ENCODE results near the gene ACSM5.
"Not testable (repeated sequence)": the region's sequence is repeated elsewhere in the genome, so short reads cannot be mapped to it uniquely, and the experiment has no call there.

The ACSM5 gene

DNA sequence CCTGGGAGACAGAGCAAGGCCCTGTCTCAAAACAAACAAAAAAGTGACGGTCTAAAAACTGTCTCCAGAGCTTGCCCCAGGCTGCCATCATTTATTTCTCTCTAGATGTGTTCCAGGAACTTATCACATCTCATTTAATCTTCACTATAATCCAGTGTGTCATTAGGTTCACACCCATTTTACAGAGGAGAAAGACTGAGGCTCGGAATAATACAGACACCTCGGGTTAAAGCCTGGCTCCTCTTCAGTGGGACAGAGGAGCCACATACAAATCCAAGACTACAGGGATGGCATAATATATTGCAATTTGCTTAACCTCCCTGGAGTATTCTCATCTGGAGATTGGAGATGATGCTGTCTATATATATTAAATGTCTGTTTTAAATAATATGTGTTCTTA is 10.7 kb upstream of the ACSM5 start:
- no peak for DNase-seq (ENCODE audit: low read depth in 4 of 4, low spot score in 1 of 4)

DNA sequence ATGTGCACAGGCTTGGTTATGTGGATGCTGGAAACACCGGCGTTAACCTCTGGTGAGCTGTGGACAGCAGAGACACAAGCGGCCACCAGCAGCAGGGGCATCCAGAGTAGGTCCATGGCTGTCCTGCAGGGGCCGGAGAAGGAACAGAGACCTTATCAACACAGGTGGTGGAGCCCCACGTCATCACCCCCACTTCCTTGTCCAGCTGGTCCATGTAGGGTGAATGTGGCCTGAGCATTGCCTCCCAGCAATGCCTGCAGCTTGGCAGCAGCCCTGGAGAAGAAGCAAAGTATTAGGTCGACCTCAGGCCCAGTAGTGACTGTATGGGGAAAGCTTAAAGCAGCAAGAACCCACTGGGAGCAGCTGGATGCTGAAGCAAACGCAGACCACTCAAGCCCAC is 10.1 kb upstream of the ACSM5 start:
- DNase-seq (ENCODE audit: low read depth in 4 of 4, low spot score in 1 of 4): no peak

DNA sequence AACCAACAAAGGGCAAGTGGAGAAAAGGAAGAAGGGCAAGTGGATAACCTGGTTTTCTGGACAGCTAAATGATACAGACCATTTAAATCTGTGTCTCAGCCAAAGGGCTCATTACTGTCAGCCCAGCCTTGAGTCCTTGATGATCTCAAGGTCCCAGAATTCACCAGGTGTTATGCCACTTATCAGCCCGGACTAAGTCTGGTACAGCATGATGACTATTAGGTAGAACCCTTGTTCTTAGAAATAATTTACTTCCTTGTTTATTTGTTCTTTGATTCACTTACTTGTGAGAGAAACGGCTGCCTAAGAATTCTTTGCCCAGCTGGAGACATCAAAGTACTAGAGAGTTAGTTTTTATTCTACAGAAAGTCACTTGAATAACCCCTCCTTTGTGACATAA is 8.3 kb upstream of the ACSM5 start:
- no peak for DNase-seq (ENCODE audit: low read depth in 4 of 4, low spot score in 1 of 4)

DNA sequence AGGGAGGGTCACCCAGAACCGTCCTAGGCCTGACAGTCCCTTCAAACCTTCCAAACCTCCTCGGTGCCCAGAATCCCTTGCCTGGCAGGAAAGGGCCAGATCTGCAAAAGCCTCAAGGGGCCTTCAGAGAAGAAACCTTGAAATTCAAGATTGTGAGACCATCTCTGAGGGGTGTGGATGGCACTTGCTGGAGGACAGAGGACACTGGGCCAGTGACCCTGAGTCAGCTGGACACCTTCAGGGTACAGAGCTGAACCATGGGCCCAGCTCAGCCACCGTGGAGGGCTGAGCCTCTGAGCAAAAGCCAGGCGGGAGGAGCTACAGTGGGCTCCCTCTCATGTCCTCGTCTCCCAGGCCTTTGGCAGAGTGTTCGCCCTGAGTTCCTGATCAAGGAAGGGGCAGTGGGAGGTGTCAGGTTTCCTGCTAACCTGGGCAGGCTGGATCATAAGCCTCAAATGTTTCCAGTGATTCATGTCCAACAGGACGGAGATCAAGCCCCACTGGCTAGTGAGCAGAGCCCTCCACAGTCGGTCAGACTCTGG is 7.8 kb upstream of the ACSM5 start:
- DNase-seq (ENCODE audit: low read depth in 4 of 4, low spot score in 1 of 4): no peak

DNA sequence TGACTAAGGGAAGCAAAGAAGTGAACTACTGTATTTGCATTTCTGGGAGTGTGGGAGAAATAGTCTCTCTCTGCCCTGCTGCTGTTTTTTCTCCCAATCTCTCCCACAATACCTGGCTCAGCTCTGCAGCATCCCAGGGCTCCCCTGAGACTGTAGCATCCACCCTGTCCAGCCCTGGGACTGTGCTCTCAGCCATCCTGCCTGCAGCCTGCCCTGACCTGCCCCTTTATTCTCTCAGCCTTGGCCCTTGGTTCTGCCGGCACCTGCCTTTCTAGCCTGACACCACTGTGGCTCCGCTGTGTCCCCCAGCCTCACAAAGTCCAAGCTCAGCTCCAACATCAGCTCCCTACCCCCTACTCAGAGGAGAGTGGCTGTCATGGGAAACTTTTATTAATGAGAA is 6.7 kb upstream of the ACSM5 start:
- no peak for DNase-seq (ENCODE audit: low read depth in 4 of 4, low spot score in 1 of 4)

DNA sequence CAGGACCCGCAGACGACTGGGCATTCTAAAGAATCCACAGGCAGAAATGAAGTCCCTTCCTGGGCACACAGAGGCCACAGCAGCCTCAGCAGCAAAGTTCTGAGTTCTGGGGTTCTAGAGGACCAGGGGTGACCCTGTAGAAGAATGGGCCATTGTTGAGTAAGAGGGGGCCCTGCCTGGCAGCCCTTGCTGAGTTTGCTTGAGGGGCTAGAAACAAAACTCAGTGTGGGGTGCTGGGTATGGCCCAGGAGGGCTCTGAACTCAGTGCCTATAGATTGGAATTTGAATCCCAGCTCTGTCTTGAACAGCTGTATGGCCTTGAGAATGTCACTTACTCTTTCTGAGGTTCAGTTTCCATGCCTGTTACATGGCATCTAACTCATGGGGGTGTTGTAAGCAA is 4.7 kb upstream of the ACSM5 start, which contains the start of gene PDILT:
TSS of gene PDILT (minus strand) at position 101 of the 400 bp plus-strand sequence. CDS start 5,437 bp downstream, outside the sequence.
- DNase-seq (ENCODE audit: low read depth in 4 of 4, low spot score in 1 of 4): no peak

DNA sequence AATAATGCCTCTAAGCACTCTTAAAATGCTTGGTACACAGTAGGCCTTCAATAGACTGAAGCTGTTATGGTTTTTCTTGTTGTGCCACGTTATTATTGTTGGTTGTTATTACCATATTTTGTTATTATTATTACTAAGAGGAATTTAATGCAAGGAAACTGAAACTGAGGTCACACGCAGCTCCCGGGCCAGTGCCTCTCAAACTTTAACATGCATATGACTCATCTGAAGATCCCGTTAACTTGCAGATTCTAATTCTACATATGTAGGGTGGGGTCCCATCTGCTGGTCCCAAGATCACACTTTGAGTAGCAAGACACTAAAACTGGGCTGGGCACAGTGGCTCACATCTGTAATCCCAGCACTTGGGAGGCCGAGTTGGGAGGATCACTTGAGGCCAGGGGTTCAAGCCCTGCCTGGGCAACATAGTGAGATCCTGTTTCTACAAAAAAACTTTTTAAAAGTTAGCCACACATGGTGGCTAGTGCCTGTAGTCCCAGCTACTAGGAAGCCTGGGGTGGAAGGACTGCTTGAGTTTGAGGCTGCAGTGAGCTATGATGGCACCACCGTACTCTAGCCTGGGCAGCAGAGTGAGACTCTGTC is 888 bp downstream of the ACSM5 start:
- DNase-seq (ENCODE audit: low read depth in 4 of 4, low spot score in 1 of 4): no peak

DNA sequence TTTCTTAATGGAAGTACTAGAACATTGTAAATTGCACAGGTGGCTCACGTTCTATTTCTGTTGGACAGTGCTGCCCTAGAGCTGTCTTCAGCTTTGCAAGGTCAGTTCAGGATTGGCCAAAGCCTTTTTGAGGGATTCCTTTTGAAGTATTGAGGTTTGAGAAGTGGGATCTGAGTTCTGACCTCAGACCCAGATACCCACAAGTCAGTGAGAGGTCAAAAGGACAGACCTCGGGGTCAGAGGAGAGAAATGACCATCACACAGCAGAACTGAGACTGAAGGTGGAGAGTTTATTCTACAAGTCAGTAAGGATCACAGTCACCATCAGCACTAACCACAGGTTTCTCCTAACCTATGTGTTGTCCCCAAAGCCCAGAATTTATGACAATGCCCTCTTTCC is 1.7 kb downstream of the ACSM5 start:
- no peak for DNase-seq (ENCODE audit: low read depth in 4 of 4, low spot score in 1 of 4)

DNA sequence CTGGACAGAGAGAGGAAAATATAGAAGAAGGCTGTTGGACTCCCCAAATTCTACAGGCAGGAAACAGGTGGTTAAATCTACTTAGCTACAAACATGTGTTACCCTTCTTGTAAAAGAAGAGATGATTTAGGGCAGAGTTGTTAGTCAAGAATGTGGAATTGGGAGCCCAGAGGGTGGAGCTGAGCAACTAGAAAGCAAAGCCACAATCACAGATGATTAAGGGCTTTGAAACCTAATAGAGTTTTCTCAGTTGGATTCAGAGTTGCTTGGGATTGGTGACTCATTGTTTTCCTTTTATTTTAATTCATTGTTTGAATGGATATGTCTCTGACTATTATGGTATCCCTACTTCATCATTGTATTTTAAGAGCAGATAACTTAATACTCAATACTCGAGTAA is 6.2 kb downstream of the ACSM5 start:
- no peak for DNase-seq (ENCODE audit: low read depth in 4 of 4, low spot score in 1 of 4)

DNA sequence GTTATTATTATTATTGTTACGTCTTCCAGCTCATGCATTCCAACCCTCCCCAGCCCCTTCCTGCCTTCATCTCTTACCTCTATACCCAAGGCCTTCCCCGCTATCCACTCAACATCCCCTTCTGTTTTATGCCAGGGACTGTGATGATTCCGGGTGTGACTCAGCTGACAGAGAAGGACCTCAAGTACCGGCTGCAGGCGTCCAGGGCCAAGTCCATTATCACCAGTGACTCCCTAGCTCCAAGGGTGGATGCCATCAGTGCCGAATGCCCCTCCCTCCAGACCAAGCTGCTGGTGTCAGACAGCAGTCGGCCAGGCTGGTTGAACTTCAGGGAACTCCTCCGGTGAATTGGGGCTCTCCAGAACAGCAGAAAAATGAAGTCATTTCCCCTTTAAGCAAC is 9.8 kb downstream of the ACSM5 start:
- not testable (repeated sequence) for DNase-seq (ENCODE audit: low read depth in 4 of 4, low spot score in 1 of 4)

DNA sequence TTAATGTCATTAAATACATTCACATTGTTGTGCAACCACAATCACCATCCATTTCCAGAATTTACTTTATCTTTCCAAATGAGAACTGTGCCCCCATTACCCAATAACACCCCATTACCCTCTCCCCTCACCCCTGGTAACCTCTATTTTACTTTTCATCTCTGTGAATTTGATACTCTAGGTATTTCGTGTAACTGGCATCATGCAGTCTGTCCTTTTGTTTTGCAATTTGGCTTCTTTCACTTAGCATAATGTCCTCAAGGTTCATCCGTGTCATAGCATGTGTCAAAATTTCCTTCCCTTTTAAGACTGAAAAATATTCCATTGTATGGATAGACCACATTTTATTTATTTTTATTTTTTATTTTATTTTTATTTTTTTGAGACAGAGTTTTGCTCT is 12.4 kb downstream of the ACSM5 start:
- not testable (repeated sequence) for DNase-seq (ENCODE audit: low read depth in 4 of 4, low spot score in 1 of 4)

DNA sequence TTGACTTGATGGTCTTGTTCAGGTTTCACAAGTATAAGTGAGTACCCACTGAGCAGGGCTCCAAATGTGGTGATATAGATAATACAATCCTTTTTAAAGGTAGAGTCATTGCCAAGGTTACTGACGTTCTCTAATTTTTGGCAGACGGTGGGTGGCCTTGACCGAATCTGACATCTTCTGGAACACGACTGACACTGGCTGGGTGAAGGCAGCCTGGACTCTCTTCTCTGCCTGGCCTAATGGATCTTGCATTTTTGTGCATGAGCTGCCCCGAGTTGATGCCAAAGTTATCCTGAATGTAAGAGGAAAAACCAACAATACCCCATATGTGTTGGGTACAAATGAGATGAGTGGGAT is 14.4 kb downstream of the ACSM5 start:
- not testable (repeated sequence) for DNase-seq (ENCODE audit: low read depth in 4 of 4, low spot score in 1 of 4)

DNA sequence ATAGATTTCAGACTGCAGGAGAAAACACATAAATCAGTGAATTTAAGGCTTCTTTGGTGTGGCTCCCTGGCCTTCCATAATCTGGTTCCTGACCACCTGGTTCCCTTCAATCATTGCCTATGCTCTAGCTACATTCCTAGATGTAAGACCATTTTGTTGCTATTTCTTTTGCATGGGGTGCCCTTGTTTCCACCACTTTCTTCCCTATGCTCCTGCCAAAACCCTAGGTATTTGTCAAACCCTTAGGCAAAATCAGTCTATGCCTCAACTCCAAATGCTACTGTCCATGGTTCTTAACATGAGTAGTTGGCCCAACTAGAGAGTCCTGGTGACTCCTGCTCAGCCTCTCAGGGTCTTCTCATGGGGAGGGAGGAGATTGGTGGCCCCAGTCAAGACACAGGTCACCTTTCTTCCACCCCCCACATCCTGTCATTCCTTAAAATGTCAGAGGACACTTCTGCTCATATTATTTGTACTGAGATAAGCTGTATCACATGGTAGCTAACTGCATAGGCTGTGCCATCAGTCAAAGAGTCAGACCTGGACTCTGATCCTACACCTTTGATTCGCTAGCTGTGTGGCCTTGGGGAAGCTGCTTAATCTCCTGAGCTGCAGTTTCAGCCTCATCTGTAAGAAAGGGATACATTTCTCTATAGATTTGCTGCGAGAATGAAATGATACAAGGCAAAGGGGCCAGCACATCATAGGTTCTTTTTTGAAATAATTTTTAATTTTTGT is 15.0 kb downstream of the ACSM5 start:
- no peak for DNase-seq (ENCODE audit: low read depth in 4 of 4, low spot score in 1 of 4)

DNA sequence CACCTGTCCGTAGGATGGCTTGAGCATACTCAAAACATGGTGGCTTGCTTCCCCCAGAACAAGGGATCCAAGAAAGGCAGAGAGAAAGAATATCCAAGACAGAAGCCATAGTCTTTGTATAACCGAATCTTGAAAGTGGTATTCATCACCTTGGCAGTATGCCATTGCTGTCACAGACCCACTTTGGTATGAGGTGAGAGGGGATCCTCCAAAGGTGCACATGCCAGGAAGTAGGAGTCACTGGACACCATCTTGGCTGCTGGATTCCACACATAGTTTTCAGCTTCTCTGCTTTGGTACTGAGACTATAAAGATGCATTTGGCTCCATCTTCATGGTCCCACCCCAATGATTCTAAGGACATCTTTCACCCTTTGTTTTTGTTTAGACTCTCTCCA is 18.1 kb downstream of the ACSM5 start:
- not testable (repeated sequence) for DNase-seq (ENCODE audit: low read depth in 4 of 4, low spot score in 1 of 4)

DNA sequence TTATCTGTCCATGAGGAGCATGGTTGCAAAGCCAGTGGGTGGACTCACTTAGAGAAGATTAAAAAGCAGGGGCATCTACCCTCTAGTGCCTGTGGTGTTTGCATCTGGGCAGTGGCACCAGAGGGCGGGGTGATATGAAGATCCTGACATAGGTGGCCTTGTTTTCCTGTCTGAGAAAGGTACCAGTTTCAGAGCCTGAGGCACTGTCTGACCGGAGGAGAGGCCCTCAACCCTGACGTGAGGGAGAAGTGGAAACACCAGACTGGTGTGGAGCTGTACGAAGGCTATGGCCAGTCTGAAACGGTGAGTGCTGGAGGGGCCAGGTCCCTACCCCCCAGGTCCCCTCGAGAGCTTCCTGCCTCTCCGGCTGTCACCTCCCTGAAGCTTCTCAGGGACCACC is 20.2 kb downstream of the ACSM5 start:
- DNase-seq (ENCODE audit: low read depth in 4 of 4, low spot score in 1 of 4): not testable (repeated sequence)

DNA sequence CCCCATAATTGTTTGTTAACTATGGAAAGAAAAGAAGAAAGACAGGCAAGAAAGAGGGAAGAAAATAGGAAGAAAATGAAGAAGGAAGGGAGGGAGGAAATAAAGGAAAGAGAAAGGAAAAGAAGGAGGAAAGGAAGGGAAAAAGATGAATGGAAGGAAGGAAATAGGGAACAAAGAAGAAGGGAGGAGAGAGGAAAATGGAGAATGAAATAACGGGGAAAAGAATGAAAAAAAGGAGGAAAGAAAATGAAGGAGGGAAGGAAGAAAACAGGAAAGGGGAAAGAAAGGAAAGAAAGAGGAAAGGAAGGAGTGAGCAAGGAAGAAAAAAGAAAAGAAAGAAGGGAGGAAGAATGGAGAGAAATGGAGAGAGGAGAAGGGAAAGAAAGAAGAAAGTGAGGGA is 21.1 kb downstream of the ACSM5 start:
- not testable (repeated sequence) for DNase-seq (ENCODE audit: low read depth in 4 of 4, low spot score in 1 of 4)

DNA sequence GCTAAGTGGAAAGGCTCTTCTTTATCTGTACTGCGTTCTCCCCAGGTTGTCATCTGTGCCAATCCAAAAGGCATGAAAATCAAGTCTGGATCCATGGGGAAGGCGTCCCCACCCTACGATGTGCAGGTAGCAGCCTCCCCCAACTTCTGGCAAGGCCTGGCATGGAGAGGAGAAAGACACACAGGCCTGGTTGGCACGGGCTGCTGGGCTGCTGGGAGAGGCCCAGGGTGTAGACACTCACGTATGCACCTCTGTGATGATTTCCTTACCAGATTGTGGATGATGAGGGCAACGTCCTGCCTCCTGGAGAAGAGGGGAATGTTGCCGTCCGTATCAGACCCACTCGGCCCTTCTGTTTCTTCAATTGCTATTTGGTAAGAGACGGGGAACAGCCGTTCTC is 21.6 kb downstream of the ACSM5 start:
- no peak for DNase-seq (ENCODE audit: low read depth in 4 of 4, low spot score in 1 of 4)

DNA sequence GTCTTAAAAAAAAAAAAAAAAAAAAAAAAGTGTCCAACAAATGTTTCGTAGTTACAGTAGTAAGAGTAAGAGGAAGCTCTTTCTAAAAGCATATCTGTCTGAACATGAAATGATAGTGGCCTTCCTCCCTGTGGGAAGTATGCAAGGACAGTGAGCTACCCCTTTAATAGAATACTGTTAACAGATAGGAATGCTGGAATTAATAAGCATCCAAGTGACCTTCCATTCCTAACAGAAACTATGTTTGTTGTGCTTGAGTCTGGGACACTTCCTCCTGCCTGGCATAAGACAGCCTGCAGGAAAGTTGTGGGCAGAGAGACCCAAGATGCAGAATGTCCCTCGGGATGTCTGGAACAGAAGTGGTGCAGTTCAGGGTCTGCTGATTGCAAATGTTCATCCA is 29.6 kb downstream of the ACSM5 start:
- not testable (repeated sequence) for DNase-seq (ENCODE audit: low read depth in 4 of 4, low spot score in 1 of 4)

DNA sequence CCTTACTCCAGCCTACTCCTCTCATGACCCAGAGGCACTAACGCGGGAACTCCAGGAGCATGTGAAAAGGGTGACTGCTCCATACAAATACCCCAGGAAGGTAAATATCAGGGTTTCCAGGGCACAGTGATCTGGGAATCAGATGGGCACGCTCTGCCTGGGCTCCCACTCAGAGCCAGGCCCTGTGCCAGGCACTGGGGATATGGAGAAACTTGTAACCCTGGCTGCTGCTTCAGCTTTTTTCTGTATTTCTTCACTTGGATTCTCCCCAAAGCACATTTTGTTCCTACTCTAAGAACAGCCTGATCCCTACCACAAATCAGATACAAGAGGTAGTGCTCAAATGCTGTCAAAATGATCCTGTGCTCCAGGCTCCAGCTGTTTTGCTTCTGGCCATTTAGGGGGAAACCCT is 30.5 kb downstream of the ACSM5 start:
- not testable (repeated sequence) for DNase-seq (ENCODE audit: low read depth in 4 of 4, low spot score in 1 of 4)

DNA sequence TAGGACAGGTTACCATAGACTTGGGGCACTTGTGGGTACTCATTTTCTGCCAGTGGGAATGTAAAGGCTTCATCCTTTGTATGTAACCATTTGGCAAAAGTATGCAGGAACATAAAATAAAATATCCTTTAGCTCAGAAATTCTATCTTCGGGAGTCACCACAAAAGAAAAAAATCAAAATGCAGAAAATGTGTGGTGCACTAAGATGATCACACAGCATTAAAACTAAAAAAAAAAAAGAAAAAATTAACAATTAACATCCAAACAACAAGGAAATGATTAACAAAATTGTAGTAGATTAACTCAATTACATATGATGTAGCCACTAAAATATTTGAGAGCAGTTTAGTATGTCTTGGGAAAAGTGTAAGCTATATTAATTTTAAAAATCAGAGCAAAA is 31.4 kb downstream of the ACSM5 start:
- DNase-seq (ENCODE audit: low read depth in 4 of 4, low spot score in 1 of 4): not testable (repeated sequence)

DNA sequence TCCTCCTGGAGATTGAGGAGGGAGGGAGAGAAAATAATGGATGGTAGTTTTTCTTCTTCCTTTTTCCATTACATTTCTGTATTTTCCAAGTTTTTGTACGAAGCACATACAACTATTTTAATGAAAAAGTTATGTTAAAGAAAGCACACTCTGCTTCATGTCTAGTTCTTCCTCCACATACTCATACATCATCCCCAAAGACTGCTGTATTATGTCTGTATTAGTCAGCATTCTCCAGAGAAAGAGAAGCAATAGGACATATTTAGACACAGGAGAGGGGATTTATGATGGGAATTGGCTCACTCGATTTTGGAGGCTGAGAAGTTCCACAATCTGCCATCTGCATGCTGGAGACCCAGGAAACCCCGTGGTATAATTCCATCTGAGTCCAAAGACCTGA is 31.9 kb downstream of the ACSM5 start:
- no peak for DNase-seq (ENCODE audit: low read depth in 4 of 4, low spot score in 1 of 4)

DNA sequence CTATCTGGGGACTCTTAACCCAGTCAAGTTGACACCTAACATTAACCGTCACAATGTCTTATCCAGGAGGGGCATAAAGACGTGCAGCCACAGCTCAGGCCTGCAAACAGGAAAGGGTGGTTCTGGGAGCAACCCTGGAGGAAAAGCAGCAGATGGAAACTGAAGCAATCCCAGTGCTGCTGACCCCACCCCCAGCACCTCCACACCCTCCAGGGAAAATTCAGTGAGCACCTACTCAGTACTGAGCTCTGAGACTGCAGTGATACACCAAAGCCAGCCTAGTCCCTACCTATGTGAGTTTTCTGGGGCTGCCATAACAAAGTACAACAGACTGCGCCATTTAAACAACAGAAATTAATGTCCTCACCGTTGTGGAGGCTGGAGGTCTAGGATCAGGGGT is 32.5 kb downstream of the ACSM5 start:
- DNase-seq (ENCODE audit: low read depth in 4 of 4, low spot score in 1 of 4): not testable (repeated sequence)

Measured in stimulated activated CD4-positive, alpha-beta T cell treated with anti-CD3 and anti-CD28 coated beads, Interleukin-1b, Interleukin-23, amount 100 ng/mL, for 24 hours (primary cell).